DMS53 treated with DMSO at 0.1 percent for 48 hours (cell line): ENCODE data around the gene NELFB.

Experiments
- DNase-seq: peaks from one replicate; lab custom pipeline; 2025; ENCODE audit not compliant: unreplicated experiment; lab: John Stamatoyannopoulos, UW

Gene NELFB

DNA sequence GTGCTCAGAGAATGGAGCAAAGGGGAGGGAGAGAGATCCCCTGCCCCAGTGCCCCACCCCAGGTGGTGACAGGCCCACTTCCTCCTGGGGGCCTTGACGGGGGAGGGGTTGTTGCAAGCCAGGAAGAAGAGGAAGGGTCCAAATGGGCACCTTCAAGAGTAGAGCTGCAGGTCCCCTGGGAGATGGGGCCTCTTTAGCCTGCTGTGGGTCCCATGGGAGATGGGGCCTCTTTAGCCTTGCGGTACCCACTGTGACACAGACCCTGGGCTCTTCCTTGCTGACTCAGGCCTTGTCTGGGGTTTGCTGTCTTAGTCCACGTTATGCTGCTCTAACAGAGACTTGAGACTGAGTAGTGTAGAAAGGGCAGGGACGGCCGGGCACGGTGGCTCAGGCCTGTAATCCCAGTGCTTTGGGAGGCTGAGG, 12.8 kb downstream of the NELFB start:
- no peak for DNase-seq

DNA sequence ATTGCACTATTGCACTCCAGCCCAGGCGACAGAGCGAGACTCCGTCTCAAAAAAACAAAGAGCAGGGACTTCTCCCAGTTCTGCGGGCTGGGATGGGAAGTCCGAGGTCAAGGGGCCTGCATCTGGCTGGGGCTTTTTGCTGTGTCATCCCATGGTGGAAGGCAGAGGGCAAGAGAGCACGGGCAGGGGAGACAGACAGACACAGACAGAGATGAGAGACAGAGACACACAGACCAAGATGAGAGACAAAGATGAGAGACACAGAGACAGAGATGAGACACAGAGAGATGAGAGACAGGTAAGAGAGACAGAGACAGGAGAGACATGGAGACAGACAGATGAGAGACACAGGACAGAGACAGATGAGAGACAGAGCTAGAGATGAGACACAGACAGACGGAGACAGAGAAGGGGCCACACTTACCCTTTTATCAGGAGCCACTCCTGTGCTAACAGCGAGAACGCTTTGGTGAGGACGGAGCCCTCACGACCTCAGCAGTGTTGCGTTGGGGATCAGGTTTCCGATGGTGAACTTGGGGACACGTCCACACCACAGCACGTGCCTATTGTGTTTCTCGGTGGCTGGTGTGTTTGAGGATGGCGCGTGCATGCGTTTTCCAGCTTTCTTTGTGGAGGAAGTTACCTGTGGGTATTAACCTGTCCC, 13.5 kb downstream of the NELFB start:
- DNase-seq = no peak

DNA sequence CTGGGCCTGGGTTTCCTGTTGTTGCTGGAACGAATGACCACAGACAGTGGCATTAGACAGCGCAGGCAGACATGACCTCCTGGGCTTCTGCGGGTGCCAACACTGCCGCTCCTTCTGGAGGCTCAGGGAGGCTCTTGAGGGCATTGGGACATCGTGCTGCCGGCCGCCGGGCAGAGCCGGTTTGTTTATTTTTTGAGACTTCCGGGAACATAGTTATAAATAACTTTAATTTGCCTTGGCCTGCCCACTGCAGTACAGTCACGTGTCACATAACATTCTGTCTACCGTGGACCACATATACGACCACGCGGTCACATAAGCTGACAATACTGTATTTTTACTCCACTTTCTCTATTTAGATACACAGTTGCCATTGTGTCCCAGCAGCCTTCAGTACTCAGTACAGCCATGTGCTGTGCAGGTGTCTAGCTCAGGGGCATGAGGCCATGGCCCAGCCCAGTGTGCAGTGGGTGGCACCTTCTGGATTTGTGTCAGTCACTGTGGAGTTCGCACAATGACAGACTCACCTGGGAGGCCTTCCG, 14.2 kb downstream of the NELFB start:
- DNase-seq = peak; percentile 44

DNA sequence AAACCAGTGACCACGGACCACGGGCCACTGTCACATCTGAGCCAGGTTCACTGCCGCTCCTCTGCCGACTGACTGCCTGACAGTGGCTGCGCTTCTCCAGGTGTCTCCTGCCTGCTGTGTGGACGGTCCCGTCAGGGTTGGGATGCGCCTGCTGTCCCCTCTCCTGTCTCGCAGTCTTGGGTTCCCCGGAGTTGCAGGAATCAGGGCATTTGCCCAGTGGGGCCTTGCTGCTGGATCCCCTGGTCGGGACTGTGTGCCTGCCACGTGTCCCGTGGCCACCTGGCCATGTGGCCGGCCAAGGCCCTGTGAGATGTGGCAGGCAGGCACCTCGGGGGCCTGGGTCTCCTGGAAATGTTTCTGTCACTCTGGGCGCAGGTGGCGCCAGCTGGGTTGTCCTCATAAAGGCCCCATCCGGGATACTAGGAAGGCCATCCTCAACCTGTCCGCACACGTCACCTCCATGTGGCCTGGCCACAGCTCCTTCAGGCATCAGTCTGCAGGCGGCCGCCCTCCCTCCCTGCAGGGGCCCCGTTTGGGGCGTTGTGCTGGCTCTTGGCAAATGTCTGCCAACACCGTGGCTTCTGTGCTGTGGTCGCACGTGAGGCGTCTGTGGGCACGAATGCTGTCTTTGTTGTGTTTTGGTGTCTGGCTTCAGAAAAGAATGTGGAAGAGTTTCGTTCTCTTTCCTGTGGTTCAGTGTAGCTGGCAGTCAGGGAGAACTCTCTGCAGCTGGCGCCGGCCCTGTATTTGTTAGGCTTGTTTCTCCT, 16.0 kb downstream of the NELFB start:
- no peak for DNase-seq

DNA sequence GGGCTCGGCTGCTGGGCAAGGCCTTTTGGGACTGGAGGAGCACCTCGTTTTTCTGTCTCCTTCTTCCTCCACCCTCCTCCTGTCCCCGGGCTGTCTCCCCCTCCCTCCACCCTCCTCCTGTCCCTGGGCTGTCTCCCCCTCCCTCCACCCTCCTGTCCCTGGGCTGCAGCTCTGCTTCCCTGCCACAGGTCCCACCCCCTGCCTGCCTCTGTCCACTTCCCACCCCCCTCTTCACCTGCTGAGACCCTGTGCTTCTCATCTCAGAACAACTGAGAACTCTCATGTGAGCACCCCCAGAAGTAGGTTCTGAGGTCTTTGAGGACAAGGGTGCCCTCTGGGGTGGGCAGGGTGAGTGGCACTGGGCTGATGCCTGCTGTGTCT, 16.6 kb downstream of the NELFB start:
- DNase-seq = no peak

DNA sequence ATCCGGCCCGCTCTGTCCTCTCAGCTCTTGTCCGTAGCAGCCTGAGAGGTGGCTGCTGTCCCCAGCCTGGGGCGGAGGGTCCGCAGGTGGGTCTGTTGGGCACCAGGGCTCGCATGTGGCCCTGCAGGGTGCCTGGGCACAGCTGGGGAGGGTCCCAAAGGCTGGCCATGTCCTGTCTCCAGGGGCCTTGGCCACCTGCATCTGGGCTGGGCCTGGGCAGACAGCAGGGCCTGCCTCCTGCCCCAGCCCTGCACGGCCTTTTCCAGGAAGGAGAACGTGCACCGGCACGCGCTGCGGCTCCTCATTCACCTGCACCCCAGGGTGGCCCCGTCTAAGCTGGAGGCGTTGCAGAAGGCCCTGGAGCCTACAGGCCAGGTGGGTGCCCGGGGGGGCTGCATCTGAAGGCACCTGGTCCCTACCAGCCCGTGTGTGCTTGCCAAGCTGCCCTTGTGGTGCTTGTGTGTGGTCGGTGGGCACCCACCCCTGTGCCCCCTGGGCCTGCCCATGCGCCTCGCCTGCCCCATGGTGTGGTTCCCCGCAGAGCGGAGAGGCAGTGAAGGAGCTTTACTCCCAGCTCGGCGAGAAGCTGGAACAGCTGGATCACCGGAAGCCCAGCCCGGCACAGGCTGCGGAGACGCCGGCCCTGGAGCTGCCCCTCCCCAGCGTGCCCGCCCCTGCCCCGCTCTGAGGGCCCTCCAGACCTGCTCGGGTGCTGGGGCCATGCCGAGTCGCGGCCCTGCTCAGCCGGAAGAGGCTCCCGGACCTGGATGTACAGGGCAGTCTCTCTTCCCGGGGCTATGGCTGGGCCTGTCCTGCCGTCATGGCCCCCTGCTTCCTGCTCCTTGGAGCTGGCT, 17.3 kb downstream of the NELFB start:
- DNase-seq = peak; percentile 55

DNA sequence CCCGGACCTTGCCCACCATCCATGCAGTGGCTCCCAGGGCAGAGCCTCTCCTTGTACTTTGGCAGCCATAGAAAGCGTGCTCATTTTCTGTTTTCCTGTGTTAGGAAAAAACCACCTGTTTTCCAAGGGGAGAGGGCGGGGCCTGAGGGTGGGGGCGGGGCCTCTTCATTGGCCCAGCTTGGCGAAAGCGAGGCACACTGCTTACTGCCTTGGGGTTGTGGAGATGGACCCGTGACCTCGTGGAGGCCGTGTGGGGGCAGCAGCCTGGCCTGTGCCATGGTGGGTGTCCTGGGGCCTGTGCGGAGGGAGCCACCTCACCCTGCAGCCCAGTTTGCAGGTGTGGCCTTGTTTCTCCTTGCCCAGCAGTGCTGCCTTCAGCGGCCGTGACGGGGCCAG, 18.0 kb downstream of the NELFB start:
- peak; percentile 60 for DNase-seq

DNA sequence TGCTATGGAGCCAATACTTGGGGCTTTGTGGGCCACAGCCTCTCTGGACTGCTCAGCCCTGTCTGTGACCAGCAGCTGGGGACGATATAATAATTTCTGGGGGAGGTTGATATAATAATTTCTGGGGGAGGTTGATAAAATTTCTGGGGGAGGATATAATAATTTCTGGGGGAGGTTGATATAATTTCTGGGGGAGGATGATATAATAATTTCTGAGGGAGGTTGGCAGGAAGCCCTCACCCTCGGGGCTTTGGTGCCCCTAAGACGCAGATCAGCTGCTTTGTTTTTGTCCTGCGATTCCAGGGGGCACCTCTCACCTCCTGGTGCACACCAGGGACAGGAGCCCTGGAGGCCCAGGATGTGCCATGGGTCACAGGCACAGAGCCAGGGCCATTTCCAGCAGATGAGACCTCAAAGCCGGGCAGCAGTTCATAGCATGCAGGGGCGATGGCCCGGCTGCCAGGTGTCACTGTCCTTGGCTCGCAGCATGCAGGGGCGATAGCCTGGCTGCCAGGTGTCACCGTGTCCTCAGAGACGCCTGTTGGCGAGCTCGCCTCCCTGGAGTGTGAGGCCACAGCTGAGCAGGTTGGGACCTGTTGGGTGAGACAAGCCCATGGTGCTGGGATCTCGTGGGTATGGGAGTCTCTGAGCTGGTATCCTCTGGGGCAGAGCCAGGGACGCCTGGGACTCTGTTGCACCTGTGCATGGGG, 18.6 kb downstream of the NELFB start:
- peak; percentile 71 for DNase-seq

DNA sequence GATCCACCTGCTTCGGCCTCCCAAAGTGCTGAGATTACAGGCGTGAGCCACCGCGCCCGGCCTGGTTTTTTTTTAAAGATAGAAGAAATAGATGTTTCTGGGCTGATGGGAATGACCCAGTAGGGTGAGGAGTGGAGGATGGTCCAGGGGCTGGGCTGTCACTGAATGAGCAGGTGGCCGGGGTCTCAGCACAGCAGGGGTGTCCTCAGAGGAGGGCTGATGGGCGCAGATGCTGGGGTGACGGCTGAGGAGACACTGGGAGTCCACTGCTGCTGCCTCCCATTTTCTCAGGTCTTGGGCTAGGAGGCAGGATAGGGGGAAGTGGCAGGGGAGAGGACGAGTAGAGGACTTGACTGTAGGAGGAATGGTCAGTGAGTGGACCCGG, 20.1 kb downstream of the NELFB start:
- DNase-seq = no peak

DNA sequence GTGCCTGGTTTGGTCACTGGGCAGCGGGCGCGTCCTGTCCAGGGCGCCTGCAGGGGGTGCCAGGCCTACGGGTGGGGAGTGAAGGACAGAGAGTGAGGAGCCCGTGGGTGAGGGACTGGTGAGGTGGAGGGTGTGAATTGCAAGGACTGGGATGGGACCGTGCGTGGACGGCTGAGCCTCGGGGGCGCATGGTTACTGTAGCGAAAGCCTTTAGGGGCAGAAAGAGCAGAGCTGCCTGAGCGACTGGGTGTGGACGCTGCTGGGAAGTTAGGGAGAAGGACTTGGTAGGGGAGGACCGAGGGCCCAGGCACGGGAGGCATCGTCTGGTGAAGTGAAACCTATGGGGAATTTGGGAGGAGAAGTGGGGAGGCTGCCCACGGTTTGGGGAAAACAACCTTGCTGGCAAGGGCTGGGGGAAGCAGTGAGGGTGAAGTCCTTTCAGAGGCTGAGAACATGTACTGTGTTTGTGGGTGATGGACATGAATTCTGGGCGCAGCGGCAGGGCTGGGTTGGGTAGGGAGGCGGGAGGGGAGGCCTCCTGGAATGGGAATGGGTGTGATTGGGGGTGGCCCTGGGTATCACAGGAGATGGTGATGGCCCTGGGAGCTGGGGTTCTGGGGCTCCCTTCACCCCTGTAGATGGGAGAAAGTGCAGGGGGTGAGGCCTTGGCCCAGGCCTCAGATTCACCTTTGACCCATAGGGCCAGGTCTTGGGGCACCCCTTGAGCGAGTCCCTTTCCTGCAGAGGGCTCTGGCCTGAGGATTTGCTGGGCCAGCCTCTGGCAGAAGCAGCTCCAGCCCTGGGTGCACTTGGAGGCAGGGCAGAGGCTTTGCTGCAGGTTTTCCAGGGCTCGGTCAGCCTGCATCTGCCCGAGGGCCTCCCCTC, 20.7 kb downstream of the NELFB start:
- DNase-seq = no peak

DNA sequence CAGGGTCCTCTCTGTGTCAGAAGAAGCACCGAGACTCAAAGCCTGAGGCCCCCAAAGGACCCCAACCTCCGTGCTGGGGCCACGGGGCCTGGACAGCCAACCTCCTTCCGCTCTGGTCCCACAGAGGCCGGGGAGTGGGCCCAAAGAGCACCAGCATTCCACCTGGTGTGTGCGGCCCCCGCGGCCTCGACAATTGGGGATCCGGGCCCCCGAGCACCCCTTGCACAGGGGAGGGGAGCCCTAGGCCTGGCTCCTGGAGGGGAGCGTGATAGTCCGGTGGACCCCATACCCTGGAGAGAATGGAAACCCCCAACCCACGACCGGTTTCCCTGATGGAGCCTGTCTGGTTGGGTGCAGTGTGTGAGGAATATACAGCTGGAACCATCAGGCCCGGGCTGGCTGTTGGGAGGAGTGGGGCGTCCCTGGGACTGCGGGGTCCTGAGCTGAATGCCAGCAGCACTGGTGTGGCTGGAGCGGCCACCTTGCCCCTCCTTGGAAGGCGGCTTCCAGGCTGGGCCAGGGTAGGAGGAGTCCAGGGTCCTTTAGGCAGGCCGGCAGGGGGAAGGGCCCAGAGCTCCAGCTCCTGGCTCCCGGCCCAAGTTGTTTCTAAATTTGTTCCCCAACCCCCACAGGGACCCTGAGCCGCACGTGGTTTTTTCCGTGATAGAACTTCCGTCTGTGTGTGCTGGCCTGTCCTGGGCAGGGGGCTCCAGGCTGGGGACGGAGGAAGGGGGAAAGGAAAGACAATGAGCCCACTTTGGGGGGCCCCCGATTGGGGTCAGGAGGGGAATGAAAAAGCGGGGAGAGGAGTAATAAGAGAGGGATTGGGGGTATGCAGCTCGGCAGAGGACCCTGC, 21.6 kb downstream of the NELFB start:
- no peak for DNase-seq

DNA sequence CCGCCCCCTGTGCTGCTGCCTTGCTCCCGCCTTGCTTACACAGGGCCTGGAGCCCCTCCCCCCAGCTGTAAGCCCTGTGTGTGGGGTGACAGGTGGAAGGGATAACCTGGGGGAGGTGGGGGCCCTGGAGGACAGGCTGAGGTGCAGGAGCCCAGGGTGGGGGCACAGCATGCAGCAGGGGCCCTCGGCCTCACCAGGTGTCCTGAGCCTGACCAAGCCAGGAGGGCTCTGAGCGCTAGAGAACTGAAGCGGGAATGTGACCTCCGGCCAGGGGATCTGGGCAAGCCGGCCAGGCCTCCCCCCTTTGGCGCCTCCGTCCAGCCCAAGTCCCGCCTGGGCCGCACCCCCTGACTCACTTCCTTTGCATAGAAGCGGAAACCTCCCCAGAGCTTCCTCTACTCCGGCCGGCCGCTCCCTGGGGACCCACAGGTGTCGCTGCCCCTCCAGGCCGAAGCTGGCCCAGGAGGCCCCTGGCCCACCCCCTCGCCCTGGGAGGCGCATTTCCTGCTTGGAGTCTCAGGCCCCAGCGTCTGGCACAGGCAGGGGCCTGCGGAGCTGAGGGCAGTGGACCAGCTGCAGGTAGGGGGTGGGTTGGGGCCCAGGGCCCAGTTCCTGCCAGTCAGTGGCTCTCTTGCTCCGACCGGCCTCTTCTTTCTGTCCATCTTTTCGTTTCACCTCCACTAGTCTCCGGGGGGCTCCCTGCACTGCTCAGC, 22.4 kb downstream of the NELFB start, which contains the start of gene TOR4A:
Gene TOR4A (plus strand): TSS at position 398 of the 713 bp plus-strand sequence. CDS start 964 bp downstream, outside the sequence.
- DNase-seq = no peak

DNA sequence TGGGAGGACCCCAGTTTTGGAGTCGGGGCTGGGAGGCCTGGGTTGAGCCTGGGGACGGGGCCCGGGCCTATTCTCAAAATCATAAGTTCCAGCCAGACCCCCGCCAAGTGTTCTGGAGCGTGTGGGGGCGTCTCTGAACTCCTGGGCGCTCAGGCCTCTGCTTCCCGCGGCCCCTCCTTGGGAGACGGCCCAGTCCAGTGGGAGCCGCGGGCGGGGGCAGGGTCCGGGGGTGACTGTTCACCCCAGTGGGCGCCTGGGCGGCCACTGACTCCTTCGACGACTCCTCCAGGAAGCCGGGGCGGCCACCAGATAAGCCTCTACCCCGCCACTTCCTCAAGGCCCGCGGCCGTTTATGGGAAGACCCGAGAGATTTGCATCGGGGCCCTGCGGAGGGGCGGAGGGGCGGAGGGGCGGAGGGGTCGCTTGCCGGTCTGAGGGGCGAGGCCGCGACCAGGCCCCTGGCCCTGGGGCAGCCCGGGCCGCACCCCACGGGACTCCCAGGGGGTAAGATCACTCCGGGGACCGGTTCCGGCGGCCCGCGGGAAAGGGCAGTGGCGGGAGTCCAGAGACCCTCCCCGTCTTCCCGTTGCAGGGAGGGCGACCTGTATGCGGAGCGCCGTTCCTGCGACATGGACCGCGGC, 23.1 kb downstream of the NELFB start:
- DNase-seq = no peak

DNA sequence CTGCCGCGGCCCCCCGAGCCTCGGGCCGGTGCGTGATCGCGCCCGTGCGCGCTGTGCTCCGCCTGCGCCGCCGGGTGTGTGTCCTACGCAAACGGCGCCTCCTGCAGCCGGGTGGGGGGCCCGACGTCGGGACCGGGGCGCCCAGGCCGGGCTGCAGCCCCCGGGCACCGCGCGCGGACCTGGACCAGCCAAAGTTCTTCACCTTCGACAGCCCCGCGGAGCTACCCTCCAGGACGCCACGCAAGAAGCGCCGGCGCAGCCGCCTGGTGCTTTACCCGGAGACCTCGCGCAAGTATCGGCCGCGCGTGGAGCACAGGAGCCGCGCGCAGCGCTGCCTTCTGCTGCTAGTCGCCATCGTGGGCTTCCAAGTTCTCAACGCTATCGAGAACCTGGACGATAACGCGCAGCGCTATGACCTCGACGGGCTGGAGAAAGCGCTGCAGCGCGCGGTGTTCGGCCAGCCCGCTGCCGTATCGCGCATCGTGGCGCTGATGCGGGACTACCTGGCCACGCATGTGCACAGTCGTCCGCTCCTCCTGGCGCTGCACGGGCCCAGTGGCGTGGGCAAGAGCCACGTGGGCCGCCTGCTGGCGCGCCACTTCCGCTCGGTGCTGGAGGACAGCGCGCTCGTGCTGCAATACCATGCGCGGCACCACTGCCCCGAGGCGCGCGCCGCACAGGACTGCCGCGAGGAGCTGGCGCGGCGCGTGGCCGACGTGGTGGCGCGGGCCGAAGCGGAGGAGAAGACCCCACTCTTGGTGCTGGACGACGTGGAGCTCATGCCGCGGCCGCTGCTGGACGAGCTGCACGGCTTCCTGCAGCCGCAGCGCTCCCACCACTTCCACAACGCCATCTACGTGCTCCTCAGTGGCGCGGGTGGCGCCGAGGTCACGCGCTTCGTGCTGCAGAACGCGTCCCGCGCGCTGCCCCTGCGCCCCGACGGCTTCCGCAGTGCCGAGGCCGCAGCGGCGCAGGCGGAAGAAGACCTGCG, 23.9 kb downstream of the NELFB start:
- no peak for DNase-seq

DNA sequence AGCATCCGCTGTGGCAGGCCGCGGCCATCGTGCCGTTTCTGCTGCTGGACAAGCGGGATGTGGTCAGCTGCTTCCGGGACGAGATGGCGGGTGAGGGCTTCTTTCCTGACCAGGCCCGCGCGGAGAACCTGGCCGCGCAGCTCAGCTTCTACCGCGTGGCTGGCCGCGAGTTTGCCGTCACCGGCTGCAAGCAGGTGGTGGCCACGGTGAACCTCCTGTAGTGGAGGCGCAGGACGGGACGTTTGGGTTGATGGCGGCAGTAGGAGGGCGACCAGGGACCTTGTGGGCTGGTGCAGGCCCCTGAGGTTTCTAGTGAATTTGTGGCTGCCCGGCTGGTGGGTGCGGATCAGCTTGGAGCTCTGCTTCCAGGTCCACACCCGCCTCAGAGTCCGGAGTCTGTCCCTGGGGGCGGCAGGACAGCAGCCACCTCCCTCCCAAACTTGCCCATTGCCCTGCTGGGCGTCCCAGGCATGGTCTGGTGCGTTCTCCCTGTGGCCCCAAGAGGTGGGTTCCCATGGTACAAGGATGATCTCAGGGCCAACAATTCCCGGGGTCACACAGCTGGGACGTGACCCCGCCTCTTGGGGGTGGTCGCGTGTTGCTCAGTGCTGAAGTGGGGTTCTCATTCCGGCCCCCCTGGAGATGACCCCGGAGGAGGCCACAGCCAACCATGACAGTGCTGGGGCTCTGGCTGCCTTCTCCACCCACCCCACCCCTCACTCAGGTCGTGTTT, 24.8 kb downstream of the NELFB start:
- no peak for DNase-seq
